HG03565 (cell line): ENCODE measurements around the gene SIX3.

Experiments
- ATAC-seq: cut with Tn5 transposase; IDR thresholded peaks from one replicate; pipeline ENCODE4 v1.9.1; 2021; ENCODE audit warnings: mild to moderate bottlenecking, moderate library complexity; ENCODE audit not compliant: unreplicated experiment

SIX3 gene

GRCh38 chr2:44941551-44942234 is at the start of gene SIX3:
Gene SIX3, plus strand, starts transcription at chr2:44941702. Its CDS starts 403 bp downstream, at chr2:44942105.
- ATAC-seq = no peak

- no peak for ATAC-seq
These were observed 47.4 kb upstream of the SIX3 start for GRCh38 chr2:44894058-44894457.

GRCh38 chr2:44895061-44895460 is 46.4 kb upstream of the SIX3 start:
- no peak for ATAC-seq

- ATAC-seq = no peak
These were observed 44.1 kb upstream of the SIX3 start for GRCh38 chr2:44897406-44897805.

GRCh38 chr2:44902217-44903137 is 39.0 kb upstream of the SIX3 start:
- ATAC-seq = no peak

GRCh38 chr2:44904578-44904977 is 36.9 kb upstream of the SIX3 start:
- ATAC-seq = no peak

GRCh38 chr2:44906972-44907371 is 34.5 kb upstream of the SIX3 start:
- ATAC-seq = no peak

- ATAC-seq = no peak
These were observed 31.7 kb upstream of the SIX3 start for GRCh38 chr2:44909831-44910230.

- ATAC-seq = no peak
These were observed 28.8 kb upstream of the SIX3 start for GRCh38 chr2:44912660-44913059.

GRCh38 chr2:44916291-44916690 is 25.2 kb upstream of the SIX3 start:
- ATAC-seq = no peak

GRCh38 chr2:44918095-44918775 is 23.3 kb upstream of the SIX3 start:
- no peak for ATAC-seq

- no peak for ATAC-seq
These were observed 20.8 kb upstream of the SIX3 start for GRCh38 chr2:44920751-44921150.

GRCh38 chr2:44922776-44923175 is 18.7 kb upstream of the SIX3 start:
- ATAC-seq = no peak

- no peak for ATAC-seq
These were observed 15.9 kb upstream of the SIX3 start for GRCh38 chr2:44925561-44926136.

- no peak for ATAC-seq
These were observed 14.5 kb upstream of the SIX3 start for GRCh38 chr2:44926957-44927356.

- no peak for ATAC-seq
These were observed 13.5 kb upstream of the SIX3 start for GRCh38 chr2:44927985-44928482.

GRCh38 chr2:44928483-44929158 is 12.9 kb upstream of the SIX3 start:
- no peak for ATAC-seq

- ATAC-seq = no peak
These were observed 12.3 kb upstream of the SIX3 start for GRCh38 chr2:44929159-44929734.

- no peak for ATAC-seq
These were observed 11.7 kb upstream of the SIX3 start for GRCh38 chr2:44929735-44930273.
